ENCODE data around the gene TTC38.

Gene TTC38

DNA sequence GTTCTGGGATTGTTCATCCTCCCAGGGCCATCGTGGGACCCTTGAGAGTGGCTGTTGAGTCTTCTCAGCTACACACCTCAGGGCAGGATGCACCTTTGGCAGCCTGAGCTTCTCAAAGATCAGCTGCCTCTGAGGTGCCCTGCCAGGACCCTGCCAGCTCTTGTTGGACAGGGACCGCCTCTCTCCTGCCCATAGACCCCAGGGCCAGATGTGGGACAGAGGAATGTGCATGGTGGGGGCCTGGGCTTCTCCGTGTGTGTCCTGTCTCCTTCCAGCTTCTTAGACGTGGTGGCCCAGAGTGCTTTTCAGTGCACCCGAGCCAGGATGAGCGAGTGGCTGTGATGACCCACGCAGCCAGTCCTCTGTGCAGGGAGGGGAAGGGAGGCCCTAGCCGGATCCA, 61.8 kb downstream of the TTC38 start:
- DNase-seq (ENCODE audit: low read depth): no peak

DNA sequence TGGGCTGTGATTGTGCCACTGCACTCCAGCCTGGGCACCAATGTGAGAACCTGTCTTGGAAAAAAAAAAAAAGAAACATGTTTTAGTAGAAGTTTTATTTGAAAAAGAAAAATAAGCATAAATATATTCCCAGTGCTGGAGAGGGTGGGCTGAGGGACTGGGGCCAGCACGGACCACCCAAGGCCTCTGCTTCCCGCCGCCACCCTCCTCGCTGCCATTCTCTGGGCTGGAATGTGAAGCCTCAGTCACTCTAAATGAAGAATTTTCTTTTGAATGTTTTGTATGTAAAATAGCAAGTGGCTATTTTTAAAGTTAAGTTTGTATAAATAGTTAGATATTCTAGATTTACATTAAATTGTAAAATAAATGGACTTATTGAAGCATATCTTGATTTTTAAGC, 62.6 kb downstream of the TTC38 start:
- DNase-seq (ENCODE audit: low read depth): no peak

DNA sequence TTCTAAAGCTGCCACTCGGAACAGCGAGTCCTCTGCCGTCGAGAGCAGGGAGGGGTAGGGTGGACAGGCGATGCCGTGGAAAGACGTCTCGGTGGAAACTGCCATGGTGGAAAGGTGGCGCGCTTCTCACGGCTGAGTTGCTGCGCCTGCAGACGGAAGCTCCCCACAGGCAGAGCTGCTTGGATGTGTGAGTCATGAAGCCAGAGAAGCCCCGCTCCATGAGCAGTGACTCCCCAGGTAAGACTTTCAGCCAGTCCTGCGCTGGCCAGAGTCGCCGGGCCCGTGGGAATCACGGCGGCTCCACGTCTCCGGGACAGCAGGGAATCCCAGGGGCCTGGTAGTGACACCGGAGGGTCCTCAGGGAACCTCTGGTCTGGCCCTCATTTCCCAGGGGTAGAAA, 63.7 kb downstream of the TTC38 start:
- DNase-seq (ENCODE audit: low read depth): no peak

DNA sequence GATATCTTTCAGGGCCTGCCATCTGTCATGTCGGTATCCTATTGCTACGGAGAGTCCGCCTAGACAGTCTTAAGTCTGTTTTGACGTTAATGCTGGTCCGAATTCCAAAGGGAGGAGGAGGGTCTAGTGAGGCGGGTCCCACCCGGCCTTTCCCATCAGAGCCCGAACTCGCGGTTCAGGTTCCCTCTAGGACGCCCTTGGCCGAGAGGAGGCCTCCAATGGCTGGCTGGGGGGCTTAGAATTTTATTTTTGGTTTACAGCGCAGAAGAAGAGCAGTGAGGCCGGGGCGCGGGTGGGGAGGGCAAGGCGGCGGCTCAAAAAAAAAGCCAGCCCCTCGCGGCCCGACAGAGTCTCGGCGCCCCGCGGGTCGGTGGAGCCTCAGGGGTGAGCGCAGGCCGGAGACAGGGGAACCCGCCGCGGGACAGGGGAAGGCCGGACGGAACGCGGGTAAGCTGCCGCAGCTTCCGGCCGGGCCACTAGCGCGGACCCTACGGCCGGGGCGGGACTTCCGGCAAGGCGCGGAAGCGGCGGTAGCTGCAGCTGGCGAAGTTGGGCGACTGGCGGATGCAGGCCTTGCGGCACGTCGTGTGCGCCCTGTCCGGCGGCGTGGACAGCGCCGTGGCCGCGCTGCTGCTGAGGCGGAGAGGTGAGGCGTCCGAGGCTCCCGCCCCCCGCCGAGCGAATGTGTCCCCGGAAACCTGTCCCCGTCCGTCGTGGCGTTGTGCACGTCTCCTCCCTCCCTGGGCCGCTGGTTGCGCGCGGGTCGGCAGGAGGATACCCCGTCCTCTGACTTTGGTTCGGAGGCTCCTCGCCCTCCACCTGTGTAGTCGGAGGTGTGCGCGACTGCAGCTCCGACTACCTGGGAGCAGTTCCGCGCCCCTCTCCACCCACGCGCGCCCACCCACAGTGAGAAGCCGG, 67.7 kb downstream of the TTC38 start, which contains the start of gene TRMU:
TRMU (plus strand) TSS at position 514 of the 918 bp plus-strand sequence; CDS start at position 565, 51 bp downstream.
- DNase-seq (ENCODE audit: low read depth): peak; percentile 92

DNA sequence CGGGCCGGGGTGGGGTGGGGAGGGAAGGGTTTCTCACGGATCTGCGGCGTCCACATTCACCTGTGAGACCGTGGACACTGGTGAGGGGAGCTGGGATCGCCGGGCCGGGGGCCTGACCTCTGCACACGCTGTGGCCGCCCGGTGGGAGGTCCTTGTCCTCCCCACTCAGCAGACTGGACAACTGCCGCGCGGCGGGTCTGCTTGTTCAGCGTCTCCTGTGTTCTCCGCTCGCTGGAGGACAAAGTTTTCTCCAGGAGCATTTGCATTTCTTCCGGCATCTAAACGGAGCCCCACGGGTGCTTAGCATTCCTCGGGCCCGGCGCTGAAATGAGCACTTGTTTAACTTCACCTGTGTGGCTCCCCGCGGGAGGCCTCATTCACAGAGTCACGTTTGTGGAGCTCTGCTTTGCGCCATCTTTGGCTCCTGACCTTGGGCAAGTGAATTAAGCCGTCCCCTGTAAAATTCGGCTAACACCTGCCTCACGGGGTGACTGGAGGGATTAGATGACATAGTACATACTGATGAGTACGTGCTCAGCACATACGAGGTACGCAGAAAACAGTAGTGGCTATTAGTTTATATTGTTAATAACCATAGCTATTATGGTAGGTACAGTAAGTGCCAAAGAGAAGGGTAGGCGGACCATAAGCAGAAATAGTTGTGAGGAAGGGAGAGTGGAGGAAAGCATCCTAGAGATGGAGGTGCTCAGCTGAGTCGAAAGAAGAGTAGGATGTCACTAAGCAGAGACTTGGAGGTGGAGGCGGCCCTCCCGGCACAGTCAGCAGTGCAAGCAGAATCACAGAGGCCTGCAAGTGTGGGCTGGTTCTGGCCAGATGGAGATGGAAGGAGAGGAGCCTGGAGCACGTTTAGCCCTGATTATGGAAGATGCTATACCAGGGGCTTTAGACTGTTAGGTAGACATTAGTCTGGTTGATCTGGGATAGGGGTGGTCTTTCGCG, 68.6 kb downstream of the TTC38 start:
- peak; percentile 30 for DNase-seq (ENCODE audit: low read depth)

DNA sequence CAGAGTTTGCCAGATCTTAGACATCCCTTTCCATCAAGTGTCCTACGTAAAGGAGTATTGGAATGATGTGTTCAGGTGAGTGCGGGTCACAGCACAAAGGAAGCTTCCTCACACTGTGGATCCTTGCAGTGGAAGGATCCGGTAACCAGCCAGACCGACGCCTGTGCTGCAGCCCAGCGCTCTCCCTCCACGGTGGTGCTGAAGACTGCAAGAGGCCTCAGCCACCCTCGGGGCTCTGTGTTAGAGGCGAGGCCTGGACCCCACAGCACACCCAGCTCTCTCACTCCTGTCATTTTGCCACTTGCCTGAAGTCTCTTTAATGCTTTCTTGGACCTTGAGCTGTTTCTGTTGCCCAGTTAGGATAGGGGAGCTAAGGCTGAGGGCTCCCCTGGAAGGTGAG, 70.1 kb downstream of the TTC38 start:
- no peak for DNase-seq (ENCODE audit: low read depth)

DNA sequence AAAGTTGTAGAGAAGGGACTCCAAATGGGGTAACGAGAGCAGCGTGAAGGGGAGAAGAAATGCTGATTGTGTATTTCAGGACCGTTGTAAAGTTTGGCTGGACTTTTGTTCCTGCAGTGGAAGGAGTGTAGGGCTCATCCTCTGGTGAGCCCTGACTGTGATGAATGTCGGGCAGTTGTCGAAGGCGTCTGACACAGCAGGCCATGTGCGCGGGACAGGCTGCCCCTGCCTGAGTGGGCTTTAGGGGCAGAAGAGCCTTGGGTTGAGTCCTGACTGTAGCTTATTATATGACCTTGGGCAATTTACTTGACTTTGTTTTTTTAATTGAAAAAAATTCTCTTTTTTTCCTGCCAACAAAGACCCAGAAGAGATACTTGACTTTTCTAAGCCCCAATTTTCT, 70.8 kb downstream of the TTC38 start:
- DNase-seq (ENCODE audit: low read depth): no peak

DNA sequence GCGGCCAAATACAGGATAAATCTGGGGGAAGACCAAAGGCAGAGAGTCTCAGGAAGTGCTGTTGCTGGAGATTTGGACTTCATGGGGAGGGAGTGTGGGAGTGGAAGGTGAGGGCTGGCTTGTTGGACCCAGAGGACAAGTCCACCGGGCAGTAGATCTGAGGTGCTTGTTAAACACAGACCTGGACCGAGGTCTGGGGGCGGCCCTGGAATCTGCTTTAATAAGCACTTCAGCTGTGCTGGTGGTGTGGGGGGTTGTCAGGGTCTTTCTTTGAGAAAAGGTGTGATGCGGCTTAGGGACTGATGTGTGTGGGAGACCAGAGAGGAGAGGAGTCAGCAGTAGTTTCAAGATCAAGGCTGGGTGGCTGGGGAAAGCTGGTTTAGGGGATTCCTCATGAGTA, 72.1 kb downstream of the TTC38 start:
- no peak for DNase-seq (ENCODE audit: low read depth)

DNA sequence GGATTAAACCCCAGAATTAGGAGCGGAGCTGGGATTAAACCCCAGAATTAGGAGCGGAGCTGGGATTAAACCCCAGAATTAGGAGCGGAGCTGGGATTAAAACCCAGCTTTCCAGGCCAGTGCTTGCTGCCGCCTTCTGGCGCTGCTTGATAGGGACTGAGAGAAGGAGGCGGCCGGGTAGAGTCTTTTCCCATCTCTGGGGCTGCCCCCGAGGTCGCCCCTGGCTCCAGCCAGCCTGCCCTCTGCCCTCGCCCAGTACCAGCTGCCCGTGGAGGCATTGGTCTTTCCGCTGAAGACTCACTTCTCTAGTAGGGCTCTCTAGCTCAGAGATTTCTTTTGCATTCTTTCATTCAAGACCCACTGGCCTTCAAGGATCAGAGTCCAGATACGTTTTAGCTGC, 72.9 kb downstream of the TTC38 start:
- no peak for DNase-seq (ENCODE audit: low read depth)
